Mesodermal cell (in vitro differentiated cells): Measurements from ENCODE around the gene IL24.

Source experiments
- H3K27ac ChIP-seq: 2 replicates; pipeline ENCODE4 v1.7.0; 2013; ENCODE audit warnings: mild to moderate bottlenecking, low read depth, low read length, moderate library complexity; ENCODE audit not compliant: severe bottlenecking
- H3K36me3 ChIP-seq: 2 replicates; pipeline ENCODE4 v1.7.1; 2013; ENCODE audit warnings: mild to moderate bottlenecking, low read length, moderate library complexity; ENCODE audit not compliant: control insufficient read depth, insufficient read depth
- H3K4me1 ChIP-seq: one replicate; pipeline ENCODE4 v1.7.1; 2013; ENCODE audit warnings: mild to moderate bottlenecking, low read length; ENCODE audit not compliant: insufficient read depth, control insufficient read depth, poor library complexity, severe bottlenecking
- H3K4me3 ChIP-seq: 2 replicates; pipeline ENCODE4 v1.7.0; 2013; ENCODE audit warnings: low read length, control low read depth, mild to moderate bottlenecking; ENCODE audit not compliant: insufficient read depth, poor library complexity, severe bottlenecking; ENCODE audit errors: extremely low read depth
- H3K9me3 ChIP-seq: 2 replicates; pipeline ENCODE4 v1.7.1; 2013; ENCODE audit warnings: mild to moderate bottlenecking, low read length, moderate library complexity; ENCODE audit not compliant: control insufficient read depth
- WGBS, 2 experiments: methylation state at CpG; one replicate each; pipeline ENCODE4 v1.1.5; 2013; ENCODE audit warnings: missing lambda C conversion rate in 2 of 2; ENCODE audit not compliant: insufficient coverage in 2 of 2; 5-methylcytosine and 5-hydroxymethylcytosine counted together

IL24 gene

GRCh38 chr1:206893380-206893779, 3.9 kb upstream of the IL24 start:
- Histone ChIP-seq H3K4me1 (peaks cover 25% of the 10 kb centered on the region), H3K9me3 (no peaks in the 10 kb centered on the region)
- WGBS, 2 experiments, result 100% methylated on average over 1 of the region's 2 CpGs; no CpG with 5 or more reads in 1 of the 2 experiments

GRCh38 chr1:206895325-206895724, 1.9 kb upstream of the IL24 start:
- H3K27ac ChIP-seq, result no peak overlapping the region
- H3K4me1 ChIP-seq, result peaks cover 28% of the 10 kb centered on the region
- H3K36me3 ChIP-seq, result no peaks in the 10 kb centered on the region
- 79 to 85% methylated on average over 2 to 3 of the region's 3 CpGs for WGBS, 2 experiments
- no peaks in the 10 kb centered on the region for H3K9me3 ChIP-seq
- H3K4me3 ChIP-seq, result no peak overlapping the region

More at GRCh38 chr1:206893380-206893779, 3.9 kb upstream of the IL24 start:
- H3K27ac ChIP-seq, result no peak overlapping the region
- no peak overlapping the region for H3K4me3 ChIP-seq
- H3K36me3 ChIP-seq, result no peaks in the 10 kb centered on the region

GRCh38 chr1:206895837-206896242, 1.4 kb upstream of the IL24 start:
- H3K4me1 ChIP-seq, result peaks cover 23% of the 10 kb centered on the region
- no peak overlapping the region for H3K4me3 ChIP-seq
- H3K9me3 ChIP-seq, result no peaks in the 10 kb centered on the region
- no peaks in the 10 kb centered on the region for H3K36me3 ChIP-seq
- no peak overlapping the region for H3K27ac ChIP-seq
- 67 to 86% methylated on average over 1 to 2 of the region's 3 CpGs for WGBS, 2 experiments

- H3K27ac ChIP-seq, result no peak overlapping the region
- H3K9me3 ChIP-seq, result no peaks in the 10 kb centered on the region
- H3K4me1 ChIP-seq, result peaks cover 23% of the 10 kb centered on the region
- H3K4me3 ChIP-seq, result no peak overlapping the region
- H3K36me3 ChIP-seq, result no peaks in the 10 kb centered on the region
- WGBS, 2 experiments, result 100% methylated on average over 3 of the region's 3 CpGs
Observed at GRCh38 chr1:206896261-206896660, 982 bp upstream of the IL24 start.

GRCh38 chr1:206898089-206898914, 1.1 kb downstream of the IL24 start:
- Histone ChIP-seq H3K27ac (no peak overlapping the region), H3K4me3 (no peak overlapping the region), H3K4me1 (peaks cover 23% of the 10 kb centered on the region), H3K36me3 (no peaks in the 10 kb centered on the region), H3K9me3 (no peaks in the 10 kb centered on the region)
- WGBS, 2 experiments, result 80% methylated on average over 10 of the region's 11 CpGs

GRCh38 chr1:206898915-206899431, 1.7 kb downstream of the IL24 start:
- Histone ChIP-seq H3K36me3 (no peaks in the 10 kb centered on the region), H3K4me3 (no peak overlapping the region), H3K27ac (no peak overlapping the region), H3K4me1 (peaks cover 23% of the 10 kb centered on the region), H3K9me3 (no peaks in the 10 kb centered on the region)
- 94% methylated on average over 6 to 8 of the region's 13 CpGs for WGBS, 2 experiments

- Histone ChIP-seq H3K36me3 (no peaks in the 10 kb centered on the region), H3K4me3 (no peak overlapping the region), H3K9me3 (no peaks in the 10 kb centered on the region), H3K27ac (no peak overlapping the region), H3K4me1 (peaks cover 23% of the 10 kb centered on the region)
- 85 to 89% methylated on average over 5 of the region's 5 CpGs for WGBS, 2 experiments
Observed at GRCh38 chr1:206899717-206900116, 2.5 kb downstream of the IL24 start.

GRCh38 chr1:206900149-206900548, 2.9 kb downstream of the IL24 start:
- Histone ChIP-seq H3K36me3 (no peaks in the 10 kb centered on the region), H3K9me3 (no peaks in the 10 kb centered on the region), H3K4me3 (no peak overlapping the region), H3K27ac (no peak overlapping the region), H3K4me1 (peaks cover 23% of the 10 kb centered on the region)
- 99 to 100% methylated on average over 2 to 6 of the region's 7 CpGs for WGBS, 2 experiments

GRCh38 chr1:206901944-206902343, 4.7 kb downstream of the IL24 start:
- WGBS, 2 experiments, result 90 to 91% methylated on average over 4 of the region's 6 CpGs

GRCh38 chr1:206902702-206903101, 5.5 kb downstream of the IL24 start:
- no peaks in the 10 kb centered on the region for H3K9me3 ChIP-seq
- H3K27ac ChIP-seq, result no peak overlapping the region
- peaks cover 22% of the 10 kb centered on the region for H3K4me1 ChIP-seq
- WGBS, 2 experiments, result 80 to 100% methylated on average over 1 of the region's 1 CpG
- H3K4me3 ChIP-seq, result no peak overlapping the region
- no peaks in the 10 kb centered on the region for H3K36me3 ChIP-seq

More at GRCh38 chr1:206901944-206902343, 4.7 kb downstream of the IL24 start:
- Histone ChIP-seq H3K9me3 (no peaks in the 10 kb centered on the region), H3K27ac (no peak overlapping the region), H3K36me3 (no peaks in the 10 kb centered on the region), H3K4me3 (no peak overlapping the region), H3K4me1 (peaks cover 23% of the 10 kb centered on the region)

GRCh38 chr1:206903687-206904086, 6.4 kb downstream of the IL24 start:
- H3K27ac ChIP-seq, result no peak overlapping the region
- H3K36me3 ChIP-seq, result no peaks in the 10 kb centered on the region
- H3K4me1 ChIP-seq, result peaks cover 16% of the 10 kb centered on the region
- H3K4me3 ChIP-seq, result no peak overlapping the region
- 67% methylated on average over 1 of the region's 2 CpGs; no CpG with 5 or more reads in 1 of the 2 experiments for WGBS, 2 experiments
- H3K9me3 ChIP-seq, result no peaks in the 10 kb centered on the region
